Epidermal melanocyte (primary cell): ENCODE data around the gene SCRN2.
A peak's percentile ranks its signal among the peaks of the same experiment; 100 is the strongest.

ENCODE experiments used
- DNase-seq: peaks from one replicate; pipeline ENCODE4 v3.0.0; 2011; ENCODE audit warnings: low spot score; ENCODE audit not compliant: insufficient read length

SCRN2 gene

GRCh38 chr17:47846716-47847340 is 5.8 kb upstream of the SCRN2 start:
- no peak for DNase-seq

GRCh38 chr17:47845716-47846075 is 4.6 kb upstream of the SCRN2 start:
- DNase-seq, result no peak

DNA sequence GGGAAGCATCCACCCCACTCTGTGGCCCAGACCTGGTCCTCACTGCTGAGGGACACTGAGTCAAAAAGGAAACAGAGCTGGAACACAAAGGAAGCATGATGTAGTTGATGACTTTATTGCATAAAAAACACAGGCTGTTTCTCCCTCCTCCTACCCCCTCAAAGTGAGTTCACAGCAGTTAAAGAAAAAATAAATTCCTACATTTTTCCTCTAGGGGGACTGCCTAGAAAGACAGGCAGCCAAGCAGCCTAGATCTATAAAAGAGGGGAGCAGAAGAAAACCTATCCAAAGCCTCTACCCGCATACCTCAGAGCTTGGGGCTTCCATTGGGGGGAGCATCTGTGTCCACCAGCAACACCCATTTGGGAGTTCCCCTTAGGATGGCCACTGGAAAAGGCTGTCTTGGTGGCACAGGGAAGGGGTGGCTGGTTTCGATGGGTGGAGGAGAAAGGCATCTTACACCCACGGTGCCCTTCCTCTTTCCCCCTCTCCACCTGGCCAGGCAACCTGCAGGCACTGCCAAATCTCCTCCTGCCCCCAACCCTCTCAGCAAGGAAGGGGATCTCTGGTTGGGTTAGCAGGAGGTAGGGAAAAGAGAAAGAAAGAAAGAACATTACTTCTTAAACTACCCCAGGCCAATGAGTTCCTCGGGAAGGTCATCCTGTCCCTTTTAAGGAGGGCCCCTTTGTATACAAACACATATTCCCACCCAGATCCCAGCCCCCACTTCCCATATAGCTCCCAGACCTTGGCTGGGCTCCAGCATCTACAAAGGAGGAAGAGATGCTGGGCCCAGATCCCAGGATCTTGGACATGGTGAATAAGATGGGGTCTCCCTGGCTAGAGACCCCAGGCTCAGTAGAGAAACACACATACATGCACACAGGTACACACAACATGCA is 4.0 kb upstream of the SCRN2 start:
- no peak for DNase-seq

GRCh38 chr17:47844227-47844626 is 3.2 kb upstream of the SCRN2 start:
- DNase-seq, result no peak

DNA sequence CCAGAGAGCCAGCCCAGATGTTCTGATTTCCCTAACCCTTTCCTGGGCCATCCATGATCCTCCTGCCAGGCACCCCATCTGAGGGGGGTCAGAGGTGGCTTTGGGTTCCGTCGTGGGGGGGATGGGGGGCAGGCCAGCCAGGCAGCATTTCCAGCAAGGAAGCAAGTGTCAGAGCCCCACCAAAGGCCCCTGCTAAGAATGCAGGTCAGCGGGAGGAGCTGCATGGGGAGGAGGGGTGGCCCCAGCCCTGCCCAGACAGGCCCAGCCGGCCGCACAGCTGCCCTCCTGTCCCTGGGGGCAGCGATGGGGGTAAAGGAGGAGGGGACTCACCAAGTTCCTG is 2.3 kb upstream of the SCRN2 start:
- no peak for DNase-seq

GRCh38 chr17:47841488-47842291 is 617 bp upstream of the SCRN2 start:
- DNase-seq, result no peak

- DNase-seq, result no peak
Observed at GRCh38 chr17:47840001-47840741, 902 bp downstream of the SCRN2 start.

DNA sequence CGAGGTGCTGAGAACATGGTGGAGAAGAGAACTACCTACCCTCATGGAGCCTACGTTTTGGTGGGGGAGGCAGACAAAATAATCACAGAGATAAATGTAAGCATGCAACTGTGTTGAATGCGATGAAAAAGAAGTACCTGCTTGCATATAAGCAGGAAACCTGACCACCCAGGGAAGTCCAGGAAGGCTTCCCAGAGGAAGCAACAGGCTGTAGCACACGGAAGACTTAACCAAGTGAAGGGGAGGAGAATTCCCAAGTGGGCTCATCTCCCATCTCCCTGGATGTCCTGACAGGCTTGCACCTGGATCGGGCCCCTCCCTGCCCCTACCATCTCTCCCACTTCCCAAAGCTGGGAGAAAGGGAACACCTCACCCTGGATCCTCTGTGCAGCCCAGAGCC is 2.0 kb downstream of the SCRN2 start:
- DNase-seq, result no peak

DNA sequence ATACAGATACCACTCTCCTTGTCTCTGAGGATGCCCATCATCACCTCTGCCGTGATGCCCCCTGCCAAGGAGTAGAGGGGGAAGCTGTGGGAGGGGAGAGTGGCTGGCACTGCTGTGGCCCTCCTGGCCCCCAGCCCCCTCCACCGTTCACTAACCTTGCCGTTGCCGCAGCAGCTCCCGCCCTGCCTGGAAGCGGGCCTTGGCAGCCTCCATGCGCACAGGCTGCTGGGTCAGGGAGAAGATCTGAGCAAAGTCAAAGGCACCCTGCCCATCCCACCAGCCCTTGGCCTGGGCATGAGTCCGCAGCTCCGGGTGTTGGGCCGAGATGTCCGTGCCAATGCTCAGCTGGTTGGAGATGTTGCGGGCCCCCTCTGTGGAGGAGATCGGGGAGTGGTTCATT is 2.4 kb downstream of the SCRN2 start:
- DNase-seq, result no peak

GRCh38 chr17:47837401-47838039 is 3.6 kb downstream of the SCRN2 start:
- no peak for DNase-seq

DNA sequence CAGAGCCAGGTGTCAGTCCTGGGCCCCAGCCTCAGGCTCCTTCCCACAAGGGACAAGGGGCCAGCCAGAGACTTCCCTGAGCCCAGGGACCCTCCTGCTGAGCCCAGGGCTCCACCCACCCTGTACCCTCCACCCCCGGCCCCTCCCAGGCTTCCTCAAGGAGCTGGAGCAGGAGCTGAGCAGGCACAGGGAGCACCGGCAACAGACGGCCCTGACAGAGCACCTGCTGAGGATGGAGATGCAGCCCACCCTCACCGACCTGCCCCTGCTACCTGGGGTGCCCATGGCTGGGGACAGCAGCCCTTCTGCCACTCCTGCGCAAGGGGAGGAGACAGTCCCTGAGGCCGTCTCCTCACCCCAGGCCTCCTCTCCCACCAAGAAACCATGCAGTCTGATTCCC is 4.5 kb downstream of the SCRN2 start:
- no peak for DNase-seq

GRCh38 chr17:47834756-47835155 is 6.3 kb downstream of the SCRN2 start:
- DNase-seq, result no peak

DNA sequence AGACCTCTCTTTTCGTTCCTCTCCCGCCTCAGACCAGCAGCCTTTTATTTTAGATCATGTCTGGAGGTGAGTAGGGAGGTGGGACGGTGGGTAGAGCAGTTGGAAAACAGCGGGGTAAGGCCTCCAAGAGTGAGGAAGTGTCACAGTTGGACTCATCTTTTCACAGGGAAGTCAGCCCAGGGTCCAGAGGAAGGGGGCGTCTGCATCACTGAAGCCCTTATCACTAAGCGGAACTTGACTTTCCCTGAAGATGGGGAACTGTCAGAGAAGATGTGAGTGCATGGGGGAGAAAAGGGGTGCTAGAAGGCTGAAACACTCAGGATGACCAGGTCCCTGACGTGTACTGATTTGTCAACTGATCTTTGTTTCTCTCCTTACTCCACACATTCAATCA is 9.1 kb downstream of the SCRN2 start:
- no peak for DNase-seq

- DNase-seq, result peak; percentile 99
Observed at GRCh38 chr17:47831003-47831933, 9.8 kb downstream of the SCRN2 start, which contains the start of the genes LRRC46 and MRPL10. Gene LRRC46, plus strand, starts transcription at chr17:47831670. Its CDS starts 320 bp downstream, at chr17:47831990. Gene MRPL10, minus strand, starts transcription at chr17:47831541. Its CDS starts 30 bp downstream, at chr17:47831511.

GRCh38 chr17:47830396-47831002 is 10.6 kb downstream of the SCRN2 start:
- DNase-seq, result no peak

DNA sequence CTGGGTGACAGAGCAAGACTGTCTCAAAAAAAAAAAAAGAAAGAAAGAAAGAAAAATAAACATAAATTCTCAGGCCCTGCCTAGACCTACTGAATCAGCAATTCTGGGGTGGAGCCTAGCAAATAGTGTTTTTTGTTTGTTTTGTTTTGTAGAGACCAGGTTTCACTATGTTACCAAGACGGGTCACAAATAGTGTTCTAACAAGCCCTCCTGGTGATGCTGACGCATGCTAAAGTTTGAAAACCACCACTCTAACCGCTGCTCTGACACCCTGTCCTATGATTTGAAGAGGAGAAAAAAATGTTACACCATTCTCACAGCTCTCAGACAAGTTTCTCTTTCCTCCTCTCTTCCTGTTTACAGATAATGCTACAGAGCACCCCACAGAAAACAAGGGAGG is 11.2 kb downstream of the SCRN2 start:
- no peak for DNase-seq

DNA sequence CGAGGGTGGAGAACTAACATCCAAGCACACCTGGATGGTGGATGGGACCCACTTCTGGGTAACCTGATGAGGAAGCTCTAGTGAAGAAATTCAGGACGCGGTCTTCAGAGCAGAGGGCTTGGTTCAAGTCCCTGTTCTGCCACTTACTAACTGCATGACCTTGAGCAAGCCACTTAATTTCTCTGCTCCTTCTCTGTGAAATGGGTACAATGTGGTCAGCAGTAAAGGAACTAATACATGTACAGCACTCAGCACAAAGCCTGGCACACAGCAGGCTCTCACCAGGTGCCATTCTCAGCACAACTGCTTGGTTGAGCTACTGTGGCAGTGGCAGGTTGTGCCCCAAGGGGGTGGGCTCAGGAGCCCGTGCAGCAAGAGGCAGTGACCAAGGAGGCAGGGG is 17.6 kb downstream of the SCRN2 start:
- no peak for DNase-seq

DNA sequence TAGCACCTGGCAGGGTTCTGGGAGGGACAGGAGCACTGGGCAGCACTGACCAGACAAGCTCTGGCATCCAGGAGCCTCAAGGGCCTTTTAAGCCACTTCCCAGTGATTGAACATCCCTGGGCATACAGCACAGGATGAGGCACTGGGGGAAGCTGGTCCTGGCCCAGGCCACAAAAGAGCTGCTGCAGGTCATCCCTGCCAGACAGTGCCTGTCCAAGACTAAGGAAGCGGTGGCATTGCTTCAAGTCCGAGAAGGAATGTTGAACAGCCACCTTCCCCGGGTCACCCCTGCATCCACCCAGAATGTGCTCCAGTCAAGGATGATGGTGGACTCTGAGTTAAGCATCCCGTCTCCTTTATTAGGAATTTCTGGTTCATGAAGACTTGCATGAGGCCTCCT is 18.3 kb downstream of the SCRN2 start:
- no peak for DNase-seq
